Measurements from ENCODE around the gene ZNF83. TPM values are rescaled to one million over a fixed set of nuclear protein-coding genes. Genes with fewer than 3 reads are reported as not detected.
"Not testable (repeated sequence)": the region's sequence is repeated elsewhere in the genome, so short reads cannot be mapped to it uniquely, and the experiment has no call there.

The ZNF83 gene
- total RNA-seq, 1 donor from 2014 or later = 34.4 TPM

- no peak for DNase-seq (ENCODE audit: low read depth, low spot score)
These were observed 1.8 kb upstream of the ZNF83 start for GRCh38 chr19:52639996-52640395.

DNA sequence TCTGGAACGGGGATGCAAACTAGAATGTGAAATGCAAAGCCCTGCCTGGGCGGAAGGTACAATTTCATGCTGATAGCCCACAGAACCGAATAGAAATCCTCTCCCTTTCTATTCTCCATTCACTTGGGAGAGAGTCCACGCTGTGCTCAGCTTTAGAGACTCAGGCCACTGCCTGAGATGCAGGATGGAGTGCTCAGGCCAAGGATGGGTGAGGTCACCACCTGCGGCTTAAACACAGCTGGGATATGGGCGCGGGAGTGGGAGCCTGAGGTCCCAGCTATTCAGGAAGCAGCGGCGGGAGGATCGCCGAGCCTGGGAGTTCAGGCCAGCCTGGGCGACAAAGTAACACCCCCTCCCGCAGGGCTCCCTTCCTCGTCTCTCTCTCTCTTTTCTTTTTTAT lies 446 bp upstream of the ZNF83 start:
- peak; percentile 5 for DNase-seq (ENCODE audit: low read depth, low spot score)

- no peak for DNase-seq (ENCODE audit: low read depth, low spot score)
These were observed 2.2 kb downstream of the ZNF83 start for GRCh38 chr19:52635786-52636570.

- DNase-seq (ENCODE audit: low read depth, low spot score) = not testable (repeated sequence)
These were observed 10.7 kb downstream of the ZNF83 start for GRCh38 chr19:52627441-52627840.

- no peak for DNase-seq (ENCODE audit: low read depth, low spot score)
These were observed 11.2 kb downstream of the ZNF83 start for GRCh38 chr19:52626915-52627314.

GRCh38 chr19:52622261-52622660 lies 15.9 kb downstream of the ZNF83 start:
- DNase-seq (ENCODE audit: low read depth, low spot score) = no peak

GRCh38 chr19:52621376-52621775 lies 16.8 kb downstream of the ZNF83 start:
- DNase-seq (ENCODE audit: low read depth, low spot score) = no peak

GRCh38 chr19:52613299-52613906 lies 24.8 kb downstream of the ZNF83 start:
- DNase-seq (ENCODE audit: low read depth, low spot score) = no peak

GRCh38 chr19:52603558-52604207 lies 34.5 kb downstream of the ZNF83 start:
- DNase-seq (ENCODE audit: low read depth, low spot score) = no peak

DNA sequence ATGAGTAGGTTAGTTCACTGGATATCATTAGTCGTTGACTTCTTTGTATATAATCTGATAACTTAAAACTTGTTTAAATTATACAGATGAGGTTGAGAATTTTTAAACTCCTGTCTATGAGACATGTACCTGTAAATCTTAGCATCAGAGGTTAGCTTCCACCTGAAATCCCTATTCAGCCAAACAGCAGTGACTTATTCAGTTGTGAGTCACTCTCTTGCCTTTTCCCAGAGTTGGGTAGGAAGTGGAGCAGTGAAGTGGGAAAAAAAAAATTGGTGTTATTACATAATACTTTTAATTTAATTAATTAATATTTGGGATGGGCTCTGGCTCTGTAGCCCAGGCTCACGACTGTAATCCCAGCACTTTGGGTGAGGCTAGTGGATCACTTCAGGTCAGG lies 35.2 kb downstream of the ZNF83 start:
- DNase-seq (ENCODE audit: low read depth, low spot score) = no peak

- not testable (repeated sequence) for DNase-seq (ENCODE audit: low read depth, low spot score)
These were observed 36.2 kb downstream of the ZNF83 start for GRCh38 chr19:52601974-52602366.

DNA sequence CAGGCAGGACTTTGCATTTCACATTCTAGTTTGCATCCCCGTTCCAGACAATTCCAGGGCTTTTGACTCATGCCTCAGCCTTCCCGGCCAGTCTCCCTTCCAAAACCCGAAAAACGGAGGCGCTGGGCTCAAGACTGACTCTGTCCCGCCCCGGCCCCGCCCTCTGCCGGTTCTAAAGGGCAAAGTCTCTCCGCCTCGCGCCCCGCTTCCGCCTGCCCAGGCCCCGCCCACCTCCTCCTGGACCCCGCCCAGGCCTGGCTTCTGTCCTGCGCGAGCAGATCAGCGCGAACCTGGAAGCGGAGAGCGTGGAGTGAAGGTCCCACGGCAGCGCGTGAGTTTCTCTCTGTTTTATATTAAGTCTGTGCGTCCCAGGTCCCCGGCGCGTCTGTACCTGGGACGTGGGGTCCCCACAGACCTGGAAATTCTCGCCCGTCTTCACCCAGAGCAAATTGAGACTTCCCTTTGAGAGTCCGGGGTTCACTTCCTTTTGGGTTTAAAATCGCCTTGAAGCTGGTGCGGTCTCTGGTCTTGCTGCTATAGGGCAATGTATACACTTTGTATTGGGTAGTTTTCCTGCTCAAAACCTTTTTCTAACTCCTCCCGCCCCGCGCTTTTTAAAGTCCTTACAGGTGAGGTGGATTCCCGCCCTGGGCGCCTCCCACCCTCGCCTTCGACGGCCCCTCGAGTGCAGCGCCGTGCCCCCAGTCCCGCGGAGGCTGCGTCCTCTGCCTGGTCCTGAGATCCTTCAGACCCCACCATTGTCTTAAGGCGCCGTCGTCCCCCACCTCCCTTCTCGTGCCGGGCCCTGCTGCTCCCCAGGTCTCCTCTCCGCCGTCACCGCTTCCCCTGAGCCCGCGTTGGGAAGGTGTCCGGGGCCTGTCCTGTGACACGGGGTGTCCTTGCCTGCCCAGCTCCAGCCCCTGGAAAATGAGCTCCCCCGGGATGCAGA lies 36.9 kb downstream of the ZNF83 start:
- peak; percentile 11 for DNase-seq (ENCODE audit: low read depth, low spot score)

GRCh38 chr19:52600639-52601024 lies 37.5 kb downstream of the ZNF83 start:
- no peak for DNase-seq (ENCODE audit: low read depth, low spot score)

- no peak for DNase-seq (ENCODE audit: low read depth, low spot score)
These were observed 38.9 kb downstream of the ZNF83 start for GRCh38 chr19:52599241-52599640.

- not testable (repeated sequence) for DNase-seq (ENCODE audit: low read depth, low spot score)
These were observed 44.7 kb downstream of the ZNF83 start for GRCh38 chr19:52593441-52593840.

- no peak for DNase-seq (ENCODE audit: low read depth, low spot score)
These were observed 45.9 kb downstream of the ZNF83 start for GRCh38 chr19:52592301-52592700.

GRCh38 chr19:52590728-52591127 lies 47.4 kb downstream of the ZNF83 start:
- DNase-seq (ENCODE audit: low read depth, low spot score) = no peak

GRCh38 chr19:52585604-52586003 lies 52.6 kb downstream of the ZNF83 start:
- no peak for DNase-seq (ENCODE audit: low read depth, low spot score)

- DNase-seq (ENCODE audit: low read depth, low spot score) = no peak
These were observed 53.3 kb downstream of the ZNF83 start for GRCh38 chr19:52584736-52585440.

DNA sequence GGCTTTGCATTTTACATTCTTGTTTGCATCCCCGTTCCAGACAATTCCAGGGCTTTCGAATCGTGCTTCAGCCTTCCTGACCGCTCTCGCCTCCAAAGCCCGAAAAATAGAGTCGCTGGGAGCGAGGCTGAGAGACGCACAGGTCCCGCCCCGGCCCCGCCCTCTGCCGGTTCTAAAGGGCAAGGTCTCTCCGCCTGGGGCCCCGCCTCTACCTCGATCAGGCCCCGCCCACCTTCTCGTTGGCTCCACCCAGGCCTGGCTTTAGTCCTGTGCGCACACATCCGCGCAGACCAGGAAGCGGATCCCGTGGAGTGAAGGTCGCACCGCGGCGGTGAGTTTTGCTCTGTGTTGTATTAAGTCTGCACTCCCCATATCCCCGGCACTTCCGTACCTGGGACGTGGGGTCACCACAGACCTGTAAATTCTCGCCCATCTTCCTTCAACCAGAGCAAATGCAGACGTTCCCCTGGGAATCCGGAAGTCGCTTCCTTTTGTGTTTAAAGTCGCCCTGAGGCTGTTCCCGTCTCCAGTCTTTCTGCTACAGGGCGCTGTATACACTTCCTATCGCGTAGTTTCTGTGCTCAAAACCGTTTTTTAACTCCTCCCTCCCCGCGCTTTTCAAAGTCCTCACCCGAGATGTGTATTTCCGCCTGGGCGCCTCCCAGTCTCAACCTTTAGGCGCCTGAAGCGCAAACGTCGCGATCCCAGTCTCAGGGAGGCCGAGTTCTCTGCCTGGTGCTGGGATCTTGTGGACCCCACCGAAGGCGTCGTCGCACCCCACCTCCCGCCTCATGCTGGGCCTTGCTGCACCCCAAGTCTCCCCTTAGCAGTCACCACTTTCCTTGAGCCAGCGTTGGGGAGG lies 67.9 kb downstream of the ZNF83 start, which contains the start of gene ZNF701:
ZNF701 (plus strand) TSS at position 288 of the 862 bp plus-strand sequence. CDS start 3,861 bp downstream, outside the sequence.
- DNase-seq (ENCODE audit: low read depth, low spot score) = peak; percentile 70

Measured in pulmonary artery endothelial cell (primary cell).